Activated T-helper 1 cell treated with anti-CD3 and anti-CD28 coated beads, Interleukin-12 subunit alpha, Interleukin-12 subunit beta, Interleukin-2, Interleukin-4 antibody, amounts not matched to agents 30 ng/mL and 10 ng/mL and 1 ng/mL, durations not matched to agents 14 hours and 24 hours and 36 hours (primary cell): ENCODE measurements around the gene DAB2IP. TPM values are rescaled to one million over a fixed set of nuclear protein-coding genes. Genes with fewer than 3 reads are reported as not detected.

ENCODE experiments used
- DNase-seq: peaks from one replicate; pipeline ENCODE4 v3.0.0; 2021; ENCODE audit warnings: low spot score
- H3K27ac Mint-ChIP-seq: one replicate; pipeline ENCODE4 v1.8.0; 2021; ENCODE audit warnings: mild to moderate bottlenecking, mixed read lengths
- H3K27me3 Mint-ChIP-seq: one replicate; pipeline ENCODE4 v1.8.0; 2022; ENCODE audit warnings: mild to moderate bottlenecking, moderate library complexity, mixed read lengths; ENCODE audit not compliant: insufficient read depth
- H3K36me3 Mint-ChIP-seq: one replicate; pipeline ENCODE4 v1.8.0; 2021; ENCODE audit warnings: low read depth, mixed read lengths
- H3K4me1 Mint-ChIP-seq: one replicate; pipeline ENCODE4 v1.8.0; 2021; ENCODE audit warnings: low read depth, mixed read lengths
- H3K4me3 Mint-ChIP-seq: one replicate; pipeline ENCODE4 v1.8.0; 2021; ENCODE audit warnings: mild to moderate bottlenecking, moderate library complexity, mixed read lengths
- H3K9me3 Mint-ChIP-seq: one replicate; pipeline ENCODE4 v1.8.0; 2021; ENCODE audit warnings: mixed read lengths
- intact Hi-C: fragments of 100-400 bp; cut with micrococcal nuclease; formaldehyde crosslinking; loops from one replicate; pipeline ENCODE4 v1.15.1; 2024
- total RNA-seq: library from RNA; stranded (reverse); gene quantifications from 2 replicates; pipeline ENCODE4 v1.2.3, GENCODE V29; 2022

Gene DAB2IP
- 0.05 TPM in 1 of 2 replicates, not detected in the other for total RNA-seq

- no peak for DNase-seq
- Mint-ChIP-seq H3K27me3 (peaks cover 58% of the 10 kb centered on the region), H3K4me1 (peaks cover 6% of the 10 kb centered on the region), H3K36me3 (no peaks in the 10 kb centered on the region), H3K27ac (no peak within 1 kb of the TSS), H3K4me3 (no peak within 1 kb of the TSS), H3K9me3 (no peaks in the 10 kb centered on the region)
- intact Hi-C loops = no loop called here
Observed at GRCh38 chr9:121651295-121652020, at the start of gene DAB2IP. Gene DAB2IP, plus strand, starts transcription at chr9:121651634. Its CDS starts 142 bp downstream, at chr9:121651776.

DNA sequence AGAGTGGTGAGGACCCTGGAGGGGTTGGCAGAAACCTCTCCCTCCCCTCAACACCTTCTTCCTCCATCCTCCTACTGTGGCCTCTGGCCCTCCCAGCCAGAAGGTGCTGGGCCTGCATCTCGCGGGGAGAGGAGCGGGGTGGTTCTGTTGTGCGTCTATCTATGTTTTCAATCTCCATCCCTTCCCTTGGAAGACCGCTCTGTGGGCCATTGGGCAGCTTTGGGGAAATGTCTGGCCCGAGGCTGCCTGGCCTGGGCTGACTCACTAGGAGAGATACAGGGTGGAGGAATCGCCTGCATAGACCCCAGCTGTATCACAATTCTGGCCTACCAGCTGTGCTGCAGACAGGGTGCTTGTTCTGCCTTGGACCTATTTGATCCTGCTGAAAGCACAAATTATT, 48.4 kb upstream of the DAB2IP start:
- H3K4me3 Mint-ChIP-seq = no peak overlapping the region

DNA sequence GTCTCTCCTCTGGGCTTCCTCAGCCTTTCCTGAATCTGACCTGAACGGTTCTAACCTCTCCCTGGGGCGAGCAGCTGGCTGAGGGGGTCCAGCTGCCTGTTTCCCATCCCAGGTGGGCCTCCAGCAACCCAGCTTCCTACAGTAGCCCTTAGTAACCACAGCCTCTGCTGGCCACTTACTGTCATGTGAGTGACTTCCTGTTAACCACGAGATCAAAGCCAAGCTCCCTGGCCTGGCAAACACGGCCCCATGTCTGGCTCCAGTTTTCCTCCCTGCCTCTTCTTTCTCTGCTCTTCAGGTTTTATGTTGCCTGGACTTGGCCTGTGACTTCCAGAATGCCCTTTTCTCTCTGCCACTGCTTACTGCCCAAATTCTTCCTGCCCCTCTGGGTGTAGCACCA, 47.2 kb upstream of the DAB2IP start:
- Mint-ChIP-seq H3K36me3 (no peaks in the 10 kb centered on the region), H3K27me3 (peaks cover 38% of the 10 kb centered on the region), H3K4me3 (no peak overlapping the region), H3K9me3 (no peaks in the 10 kb centered on the region), H3K27ac (no peak overlapping the region), H3K4me1 (peaks cover 7% of the 10 kb centered on the region)
- no peak for DNase-seq
- intact Hi-C loops = no loop called here

More for the DNA sequence above, 48.4 kb upstream of the DAB2IP start:
- DNase-seq = no peak
- intact Hi-C loops = no loop called here
- peaks cover 38% of the 10 kb centered on the region for H3K27me3 Mint-ChIP-seq
- H3K4me1 Mint-ChIP-seq = peaks cover 7% of the 10 kb centered on the region
- no peaks in the 10 kb centered on the region for H3K9me3 Mint-ChIP-seq
- H3K27ac Mint-ChIP-seq = no peak overlapping the region
- H3K36me3 Mint-ChIP-seq = no peaks in the 10 kb centered on the region

GRCh38 chr9:121604654-121605053, 46.8 kb upstream of the DAB2IP start:
- no peak for DNase-seq
- H3K36me3 Mint-ChIP-seq = no peaks in the 10 kb centered on the region

GRCh38 chr9:121607434-121608167, 43.8 kb upstream of the DAB2IP start:
- Mint-ChIP-seq H3K27ac (no peak overlapping the region), H3K9me3 (no peaks in the 10 kb centered on the region), H3K4me1 (peaks cover 10% of the 10 kb centered on the region), H3K4me3 (no peak overlapping the region), H3K36me3 (no peaks in the 10 kb centered on the region), H3K27me3 (peaks cover 41% of the 10 kb centered on the region)
- intact Hi-C loops = no loop called here
- DNase-seq = no peak

More at GRCh38 chr9:121604654-121605053, 46.8 kb upstream of the DAB2IP start:
- Mint-ChIP-seq H3K27me3 (peaks cover 41% of the 10 kb centered on the region), H3K27ac (no peak overlapping the region), H3K4me1 (peaks cover 7% of the 10 kb centered on the region), H3K9me3 (no peaks in the 10 kb centered on the region), H3K4me3 (no peak overlapping the region)
- intact Hi-C loops = no loop called here

DNA sequence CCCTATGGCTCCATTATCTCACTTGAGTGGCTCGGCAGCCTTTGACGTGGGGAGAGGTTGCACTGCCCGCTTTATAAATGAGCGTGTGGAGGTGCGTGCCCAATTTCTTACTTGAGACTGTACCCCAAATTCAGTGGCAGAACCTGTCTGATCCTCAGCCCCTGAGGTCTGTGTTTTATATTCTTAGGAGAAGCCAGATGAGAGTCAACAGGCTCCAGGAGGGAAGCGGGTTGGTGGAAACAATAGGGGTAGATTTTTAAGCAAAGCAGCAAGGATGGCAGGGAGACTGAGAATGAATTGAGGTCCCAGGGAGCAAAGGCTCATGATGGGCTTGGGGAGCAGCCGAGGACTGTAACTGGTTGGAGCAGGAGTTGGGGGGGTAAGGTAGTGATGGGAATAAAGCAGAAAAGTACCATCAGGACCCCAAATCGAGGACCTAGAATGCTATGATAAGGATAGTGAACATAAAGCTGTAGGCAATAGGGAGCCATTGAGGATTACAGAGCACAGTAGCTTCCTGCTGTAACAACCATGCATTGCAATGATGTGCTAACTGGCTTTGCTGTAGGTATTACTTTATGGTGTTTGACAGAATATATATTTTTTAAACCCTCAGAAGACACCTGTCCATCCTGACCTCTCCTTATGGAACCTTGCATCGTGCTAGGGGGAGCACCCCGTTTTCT, 43.1 kb upstream of the DAB2IP start:
- peaks cover 12% of the 10 kb centered on the region for H3K4me1 Mint-ChIP-seq
- peaks cover 41% of the 10 kb centered on the region for H3K27me3 Mint-ChIP-seq
- no peak overlapping the region for H3K27ac Mint-ChIP-seq
- DNase-seq = no peak
- no peaks in the 10 kb centered on the region for H3K9me3 Mint-ChIP-seq
- no peaks in the 10 kb centered on the region for H3K36me3 Mint-ChIP-seq
- intact Hi-C loops = no loop called here
- H3K4me3 Mint-ChIP-seq = no peak overlapping the region

DNA sequence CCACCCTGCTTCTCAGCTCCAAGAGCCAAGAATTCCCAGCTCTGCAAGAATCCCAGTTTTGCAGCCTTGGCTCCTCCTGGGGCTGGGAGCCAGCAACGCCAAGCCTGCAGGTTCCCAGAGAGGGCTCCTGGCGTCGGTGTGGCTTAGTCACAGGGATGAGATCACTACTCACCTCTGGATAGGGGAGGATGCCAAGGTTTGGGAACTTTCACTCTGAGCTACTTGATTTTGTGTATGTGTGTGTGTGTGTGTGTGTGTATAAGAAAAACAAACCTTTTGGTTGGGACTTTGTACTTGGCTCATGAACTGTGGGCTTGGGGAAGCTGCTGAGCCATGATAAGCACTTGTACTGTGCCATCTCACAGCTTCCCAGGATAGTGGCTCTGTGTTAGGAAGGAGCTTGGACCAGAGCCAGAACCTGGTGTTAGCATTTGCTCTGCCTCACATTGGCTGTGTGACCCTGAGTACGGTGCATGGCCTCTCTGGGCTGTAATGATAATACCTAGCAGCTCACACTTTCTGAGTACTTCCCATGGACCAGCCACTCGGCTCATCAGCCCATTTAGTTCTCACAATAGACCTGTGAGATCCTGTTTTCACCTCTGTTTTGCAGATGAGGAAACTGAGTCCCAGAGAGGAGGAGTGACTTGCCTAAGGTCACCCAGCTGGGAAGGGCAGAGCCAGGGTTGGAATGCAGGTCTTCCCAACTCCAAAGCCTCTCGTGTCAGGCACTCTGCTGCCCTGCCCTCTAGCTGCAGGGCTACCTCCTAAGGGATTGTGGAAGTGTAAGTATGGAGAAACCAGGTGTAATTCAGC, 41.4 kb upstream of the DAB2IP start:
- H3K4me1 Mint-ChIP-seq = peaks cover 6% of the 10 kb centered on the region
- H3K27ac Mint-ChIP-seq = no peak overlapping the region
- H3K9me3 Mint-ChIP-seq = no peaks in the 10 kb centered on the region
- H3K36me3 Mint-ChIP-seq = no peaks in the 10 kb centered on the region
- no peak overlapping the region for H3K4me3 Mint-ChIP-seq
- intact Hi-C loops = no loop called here
- H3K27me3 Mint-ChIP-seq = peaks cover 46% of the 10 kb centered on the region
- no peak for DNase-seq

DNA sequence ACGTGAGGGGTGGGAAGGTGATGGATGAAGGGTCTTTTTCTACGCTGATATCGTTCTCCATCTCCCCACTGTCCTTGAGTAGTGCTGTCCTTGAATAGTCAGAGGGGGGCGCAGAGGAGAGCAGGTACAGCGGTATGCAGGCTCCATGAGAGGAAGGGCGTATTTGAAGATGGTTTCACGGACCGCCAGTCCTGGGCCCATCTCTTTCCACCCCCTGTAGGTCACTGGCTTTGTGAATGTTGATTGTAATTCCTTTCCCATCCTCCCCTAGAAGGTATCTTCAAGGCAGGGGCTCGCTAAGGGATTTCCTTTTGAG, 40.8 kb upstream of the DAB2IP start:
- intact Hi-C loops = no loop called here
- Mint-ChIP-seq H3K9me3 (no peaks in the 10 kb centered on the region), H3K27ac (no peak overlapping the region), H3K27me3 (peaks cover 46% of the 10 kb centered on the region), H3K36me3 (no peaks in the 10 kb centered on the region), H3K4me1 (peaks cover 6% of the 10 kb centered on the region), H3K4me3 (no peak overlapping the region)
- no peak for DNase-seq

DNA sequence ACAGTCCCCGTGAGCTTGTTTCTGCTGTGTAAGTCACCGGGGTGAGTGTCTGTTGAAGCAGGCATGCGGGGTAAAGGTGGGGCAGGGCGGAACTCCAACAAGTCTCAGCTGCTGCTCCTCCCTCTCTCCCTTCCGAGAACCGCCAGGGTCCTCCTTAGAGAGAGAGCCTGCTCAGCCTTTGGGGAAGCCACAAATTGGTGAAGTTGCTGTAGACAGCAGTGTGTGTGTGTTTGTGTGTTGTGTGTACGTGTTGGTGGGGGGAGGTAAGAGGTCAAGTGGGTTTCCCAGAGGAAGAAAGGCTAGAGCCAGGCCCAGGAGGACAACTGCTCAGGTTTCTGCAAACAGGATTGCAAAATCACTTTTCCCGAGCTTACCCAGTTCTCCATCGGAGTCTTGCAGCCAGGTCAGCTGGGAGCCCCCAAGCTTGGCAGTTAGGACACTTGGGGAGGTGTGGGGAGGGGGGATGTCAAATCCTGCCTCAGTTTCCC, 38.9 kb upstream of the DAB2IP start:
- intact Hi-C loops = no loop called here
- Mint-ChIP-seq H3K36me3 (no peaks in the 10 kb centered on the region), H3K4me1 (peaks cover 6% of the 10 kb centered on the region), H3K9me3 (no peaks in the 10 kb centered on the region), H3K27ac (no peak overlapping the region), H3K27me3 (peaks cover 46% of the 10 kb centered on the region), H3K4me3 (no peak overlapping the region)
- DNase-seq = no peak

- Mint-ChIP-seq H3K27ac (no peak overlapping the region), H3K27me3 (peaks cover 41% of the 10 kb centered on the region), H3K9me3 (no peaks in the 10 kb centered on the region), H3K4me3 (no peak overlapping the region), H3K4me1 (peaks cover 6% of the 10 kb centered on the region), H3K36me3 (no peaks in the 10 kb centered on the region)
- no peak for DNase-seq
- intact Hi-C loops = no loop called here
Observed at GRCh38 chr9:121613009-121613752, 38.3 kb upstream of the DAB2IP start.

- peaks cover 25% of the 10 kb centered on the region for H3K27me3 Mint-ChIP-seq
- no peaks in the 10 kb centered on the region for H3K36me3 Mint-ChIP-seq
- no peaks in the 10 kb centered on the region for H3K9me3 Mint-ChIP-seq
- peaks cover 6% of the 10 kb centered on the region for H3K4me1 Mint-ChIP-seq
- intact Hi-C loops = no loop called here
- DNase-seq = no peak
- no peak overlapping the region for H3K4me3 Mint-ChIP-seq
- H3K27ac Mint-ChIP-seq = no peak overlapping the region
Observed at GRCh38 chr9:121616123-121616755, 35.2 kb upstream of the DAB2IP start.

GRCh38 chr9:121618504-121618903, 32.9 kb upstream of the DAB2IP start:
- no peaks in the 10 kb centered on the region for H3K4me1 Mint-ChIP-seq
- H3K4me3 Mint-ChIP-seq = no peak overlapping the region
- H3K36me3 Mint-ChIP-seq = no peaks in the 10 kb centered on the region
- DNase-seq = no peak
- no peaks in the 10 kb centered on the region for H3K9me3 Mint-ChIP-seq
- intact Hi-C loops = no loop called here
- no peak overlapping the region for H3K27ac Mint-ChIP-seq
- H3K27me3 Mint-ChIP-seq = peaks cover 13% of the 10 kb centered on the region
